PC-9 (cell line): ENCODE results near the gene GRAP2.

Experiments
- CTCF ChIP-seq: fragments of 200-600 bp; sonication (generic); conservative IDR thresholded peaks from 2 replicates; pipeline ENCODE4 v1.6.1; 2017; ENCODE audit warnings: mixed run types, antibody characterized with exemption, mild to moderate bottlenecking, moderate library complexity
- EZH2 ChIP-seq: fragments of 200-600 bp; sonication (generic); IDR thresholded peaks from 2 replicates; pipeline ENCODE4 v1.8.0; 2017; ENCODE audit warnings: antibody characterized with exemption, low read depth

GRCh38 chr22:40000171-40000570 lies 99.3 kb downstream of the GRAP2 start:
- TF ChIP-seq CTCF: no peak
- TF ChIP-seq EZH2: no peak
